GM13976 (cell line): ENCODE results near the gene ZFP62.

Source experiments
- DNase-seq: peaks from one replicate; pipeline ENCODE4 v3.0.0; 2012; ENCODE audit warnings: low spot score
- in situ Hi-C: fragments of 300-500 bp; cut with MboI; formaldehyde crosslinking; loops from one replicate; pipeline ENCODE4 v1.12.0; 2022; ENCODE audit warnings: low sequenced_read_pairs, mixed read lengths, inconsistent platforms; ENCODE audit not compliant: unreplicated experiment
- TF ChIP-seq, protein P1 (sequence below): IDR thresholded peaks from 2 replicates; pipeline ENCODE4 v1.5.1; 2012; ENCODE audit warnings: borderline replicate concordance, mild to moderate bottlenecking; ENCODE audit not compliant: insufficient read depth; ENCODE audit errors: extremely low read depth, missing control alignments, control extremely low read depth

Gene ZFP62

DNA sequence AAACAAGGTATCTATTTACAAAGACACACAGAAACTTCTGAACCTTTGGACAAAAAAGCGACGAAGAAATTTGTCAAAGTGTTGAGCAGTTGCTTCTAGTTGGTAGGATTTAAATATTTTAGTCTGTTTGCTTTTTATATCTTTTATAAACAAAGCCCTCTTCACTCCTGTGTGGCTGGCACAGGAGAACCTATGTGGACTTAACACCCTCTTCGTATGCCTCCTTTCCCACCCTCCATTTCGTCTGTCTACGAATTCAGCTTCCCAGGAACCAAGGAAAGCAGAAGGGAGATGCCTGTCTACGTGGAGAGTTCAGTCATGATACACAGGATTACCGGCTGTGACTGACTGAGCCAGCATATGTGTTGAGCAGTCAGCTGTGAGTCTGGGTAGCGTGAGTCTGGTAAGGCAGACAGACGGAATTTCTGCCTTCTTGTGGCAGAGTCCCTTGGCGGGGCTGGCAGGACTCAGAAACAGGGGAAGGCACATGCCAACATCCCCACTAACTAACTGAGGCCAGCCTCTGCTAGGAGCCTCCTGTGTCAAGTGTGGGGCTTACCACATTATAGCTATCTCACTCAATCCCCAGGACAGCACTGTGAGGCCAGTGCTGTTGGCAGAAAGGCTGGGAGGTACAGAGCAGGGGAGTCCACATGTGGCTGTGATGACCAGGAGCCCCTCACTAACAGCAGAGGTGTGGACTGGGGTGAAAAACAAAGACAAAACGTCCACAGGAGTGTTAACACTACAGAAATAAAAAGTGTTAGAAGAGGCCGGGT is 13.9 kb upstream of the ZFP62 start:
- no peak for DNase-seq
- TF ChIP-seq, protein P1, sequence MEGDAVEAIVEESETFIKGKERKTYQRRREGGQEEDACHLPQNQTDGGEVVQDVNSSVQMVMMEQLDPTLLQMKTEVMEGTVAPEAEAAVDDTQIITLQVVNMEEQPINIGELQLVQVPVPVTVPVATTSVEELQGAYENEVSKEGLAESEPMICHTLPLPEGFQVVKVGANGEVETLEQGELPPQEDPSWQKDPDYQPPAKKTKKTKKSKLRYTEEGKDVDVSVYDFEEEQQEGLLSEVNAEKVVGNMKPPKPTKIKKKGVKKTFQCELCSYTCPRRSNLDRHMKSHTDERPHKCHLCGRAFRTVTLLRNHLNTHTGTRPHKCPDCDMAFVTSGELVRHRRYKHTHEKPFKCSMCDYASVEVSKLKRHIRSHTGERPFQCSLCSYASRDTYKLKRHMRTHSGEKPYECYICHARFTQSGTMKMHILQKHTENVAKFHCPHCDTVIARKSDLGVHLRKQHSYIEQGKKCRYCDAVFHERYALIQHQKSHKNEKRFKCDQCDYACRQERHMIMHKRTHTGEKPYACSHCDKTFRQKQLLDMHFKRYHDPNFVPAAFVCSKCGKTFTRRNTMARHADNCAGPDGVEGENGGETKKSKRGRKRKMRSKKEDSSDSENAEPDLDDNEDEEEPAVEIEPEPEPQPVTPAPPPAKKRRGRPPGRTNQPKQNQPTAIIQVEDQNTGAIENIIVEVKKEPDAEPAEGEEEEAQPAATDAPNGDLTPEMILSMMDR, result no peak
- in situ Hi-C loops, result loop anchor here (10.0 kb wide), 1 partner anchor 280 kb away; no protein-coding TSS in a partner anchor

GRCh38 chr5:180873615-180874520 is 12.8 kb upstream of the ZFP62 start:
- TF ChIP-seq, protein P1, result no peak
- no peak for DNase-seq
- in situ Hi-C loops, result loop anchor here (10.0 kb wide), 1 partner anchor 281 kb away; no protein-coding TSS in a partner anchor

- TF ChIP-seq, protein P1, result no peak
- in situ Hi-C loops, result loop anchor here (10.0 kb wide), 1 partner anchor 282 kb away; no protein-coding TSS in a partner anchor
- DNase-seq, result no peak
Measured at GRCh38 chr5:180872419-180872818, 11.3 kb upstream of the ZFP62 start.

- DNase-seq, result no peak
- in situ Hi-C loops, result loop anchor here (10.0 kb wide), 1 partner anchor 284 kb away; no protein-coding TSS in a partner anchor
- TF ChIP-seq, protein P1, result no peak
Measured at GRCh38 chr5:180870276-180871068, 9.4 kb upstream of the ZFP62 start.

GRCh38 chr5:180869587-180869986 is 8.5 kb upstream of the ZFP62 start:
- TF ChIP-seq, protein P1, result no peak
- in situ Hi-C loops, result no loop called here
- no peak for DNase-seq

- TF ChIP-seq, protein P1, result peak; percentile 80
- peak; percentile 60 for DNase-seq
- in situ Hi-C loops, result no loop called here
Measured at GRCh38 chr5:180868960-180869359, 7.9 kb upstream of the ZFP62 start.
